Lower lobe of right lung (tissue), 2 donors: ENCODE results near the gene DCP1B. TPM values are rescaled to one million over a fixed set of nuclear protein-coding genes. Genes with fewer than 3 reads are reported as not detected.

Source experiments
- ATAC-seq, 2 donors: fragments of 200-7000 bp; cut with Tn5 transposase; one replicate each; pipeline ENCODE4 v1.9.1; 2020 to 2022; ENCODE audit warnings: mild to moderate bottlenecking in 2 of 2, moderate library complexity in 2 of 2
- DNase-seq: peaks from one replicate; pipeline ENCODE4 v3.0.0-alpha.2; 2020
- H3K27ac ChIP-seq: fragments of 200-600 bp; one replicate; pipeline ENCODE4 v1.8.0; 2022
- H3K27me3 ChIP-seq: fragments of 200-600 bp; one replicate; pipeline ENCODE4 v1.8.0; 2022; ENCODE audit warnings: low read depth
- H3K36me3 ChIP-seq: fragments of 200-600 bp; one replicate; pipeline ENCODE4 v1.8.0; 2022; ENCODE audit warnings: mild to moderate bottlenecking
- H3K4me1 ChIP-seq: fragments of 200-600 bp; one replicate; pipeline ENCODE4 v1.8.0; 2022
- H3K4me3 ChIP-seq: fragments of 200-600 bp; one replicate; pipeline ENCODE4 v1.8.0; 2022; ENCODE audit warnings: mild to moderate bottlenecking
- H3K9me3 ChIP-seq: fragments of 200-600 bp; one replicate; pipeline ENCODE4 v1.8.0; 2022
- intact Hi-C: fragments of 100-400 bp; cut with DNase I; formaldehyde crosslinking; loops from one replicate; pipeline ENCODE4 v1.11.0; 2022
- total RNA-seq: library from RNA; stranded (reverse); fragmentation: NEBNext Ultra II Directional; extraction: Animal tissue kit (Norgen Biotek cat#: 25700); gene quantifications from one replicate; pipeline ENCODE4 v1.2.1, GENCODE V29; 2021
- TF ChIP-seq, protein P1 (sequence below): fragments of 200-600 bp; IDR thresholded peaks from one replicate; pipeline ENCODE4 v1.8.0; 2022; ENCODE audit warnings: antibody characterized with exemption, mild to moderate bottlenecking
- donor health status: DM: no; HTN: yes; CAD: no; lungs with severe emphysema.

DCP1B gene
- total RNA-seq, 1 donor from 2014 or later, result 12.4 TPM

DNA sequence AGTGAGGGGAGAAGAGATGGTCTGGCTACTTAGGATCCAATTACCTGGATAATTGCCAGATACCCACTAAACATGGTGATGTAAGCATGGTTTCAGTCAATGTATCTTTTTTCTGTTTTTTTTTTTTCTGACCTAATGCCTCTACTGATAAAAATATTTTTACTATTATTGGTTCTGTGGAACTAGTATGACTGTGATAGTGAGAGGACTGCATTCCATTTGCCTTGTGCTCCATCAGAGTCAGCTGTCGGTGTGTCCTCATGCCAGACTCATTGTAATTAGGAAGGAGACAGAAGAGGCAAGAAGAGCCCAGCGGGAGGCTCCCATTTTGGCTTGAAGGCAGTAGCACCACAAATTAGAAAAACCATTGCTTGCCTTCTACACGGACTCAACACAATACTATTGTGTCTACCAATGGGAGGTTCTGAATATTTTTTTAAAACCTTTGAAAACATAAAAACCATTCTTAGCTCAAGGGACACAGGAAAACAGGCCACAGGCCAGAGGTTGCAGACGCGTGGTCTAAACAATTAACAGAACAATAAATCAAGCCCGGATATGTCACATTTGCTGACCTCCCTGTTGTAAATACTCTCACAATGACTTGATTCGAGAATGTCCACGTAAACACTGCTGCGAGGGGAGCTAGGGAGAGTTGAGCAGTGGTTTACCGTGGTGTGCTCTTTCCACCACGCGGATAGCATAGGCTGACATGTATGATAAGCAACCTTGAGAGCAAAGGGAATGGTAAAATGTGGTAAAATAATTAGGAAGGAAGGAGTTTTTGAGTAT is 13.5 kb upstream of the DCP1B start:
- peaks cover 27% of the 10 kb centered on the region for H3K4me1 ChIP-seq
- H3K27me3 ChIP-seq, result no peaks in the 10 kb centered on the region
- DNase-seq (no peak), ATAC-seq (no peak)
- no peak overlapping the region for H3K4me3 ChIP-seq
- H3K27ac ChIP-seq, result no peak overlapping the region
- no peaks in the 10 kb centered on the region for H3K9me3 ChIP-seq
- intact Hi-C loops, result no loop called here
- TF ChIP-seq, protein P1, sequence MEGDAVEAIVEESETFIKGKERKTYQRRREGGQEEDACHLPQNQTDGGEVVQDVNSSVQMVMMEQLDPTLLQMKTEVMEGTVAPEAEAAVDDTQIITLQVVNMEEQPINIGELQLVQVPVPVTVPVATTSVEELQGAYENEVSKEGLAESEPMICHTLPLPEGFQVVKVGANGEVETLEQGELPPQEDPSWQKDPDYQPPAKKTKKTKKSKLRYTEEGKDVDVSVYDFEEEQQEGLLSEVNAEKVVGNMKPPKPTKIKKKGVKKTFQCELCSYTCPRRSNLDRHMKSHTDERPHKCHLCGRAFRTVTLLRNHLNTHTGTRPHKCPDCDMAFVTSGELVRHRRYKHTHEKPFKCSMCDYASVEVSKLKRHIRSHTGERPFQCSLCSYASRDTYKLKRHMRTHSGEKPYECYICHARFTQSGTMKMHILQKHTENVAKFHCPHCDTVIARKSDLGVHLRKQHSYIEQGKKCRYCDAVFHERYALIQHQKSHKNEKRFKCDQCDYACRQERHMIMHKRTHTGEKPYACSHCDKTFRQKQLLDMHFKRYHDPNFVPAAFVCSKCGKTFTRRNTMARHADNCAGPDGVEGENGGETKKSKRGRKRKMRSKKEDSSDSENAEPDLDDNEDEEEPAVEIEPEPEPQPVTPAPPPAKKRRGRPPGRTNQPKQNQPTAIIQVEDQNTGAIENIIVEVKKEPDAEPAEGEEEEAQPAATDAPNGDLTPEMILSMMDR, result no peak
- no peaks in the 10 kb centered on the region for H3K36me3 ChIP-seq

DNA sequence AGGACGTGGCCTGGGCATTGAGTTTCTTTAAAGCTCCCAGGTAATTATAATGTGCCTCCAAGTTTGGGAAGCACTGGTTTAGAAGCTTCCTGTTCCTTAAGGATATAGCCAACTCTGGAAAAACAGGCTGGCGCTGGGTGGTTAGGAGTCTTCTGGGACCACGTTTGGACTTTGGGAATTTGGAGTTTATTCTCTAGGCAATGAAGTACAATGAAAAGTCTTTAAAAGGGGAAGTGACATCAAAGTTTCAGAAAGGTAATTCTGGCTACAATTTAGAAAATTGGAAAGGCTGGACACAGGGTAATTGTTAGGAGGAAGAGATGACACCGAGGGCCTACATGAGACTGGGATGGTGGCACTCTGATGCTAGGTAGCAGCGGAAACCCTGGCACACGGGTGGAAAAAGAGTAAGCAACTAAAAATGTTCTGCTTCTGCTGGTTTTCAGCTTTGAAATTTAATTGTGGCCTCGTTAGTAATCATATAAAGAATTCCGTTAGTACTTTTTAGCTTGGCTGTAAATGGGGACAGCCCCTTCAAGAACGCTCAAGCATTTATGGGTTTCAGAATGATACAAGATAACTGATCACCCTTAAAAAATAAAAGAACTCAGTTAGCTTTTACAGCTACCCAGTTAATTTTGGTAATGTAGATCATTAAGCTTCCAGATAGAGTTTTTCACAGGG is 12.7 kb upstream of the DCP1B start:
- ATAC-seq, result no peak

DNA sequence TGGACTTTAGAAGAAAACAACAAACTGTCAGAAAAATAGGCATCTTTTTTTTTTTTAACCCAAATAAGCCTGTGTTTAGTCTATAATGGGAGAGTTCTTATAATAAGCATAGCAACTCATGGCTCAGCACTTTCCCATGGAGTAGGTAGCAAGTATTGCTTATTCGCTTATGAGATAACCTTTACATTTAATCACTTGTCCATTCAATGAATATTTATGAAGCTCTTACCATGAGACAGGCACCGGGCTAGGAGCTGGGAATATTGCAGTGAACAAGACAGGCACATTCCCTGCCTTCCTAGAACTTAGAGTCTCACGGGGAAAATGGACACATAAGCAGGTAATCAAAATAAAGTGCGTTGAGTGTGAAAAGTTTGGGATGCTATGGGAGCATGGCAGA is 10.0 kb upstream of the DCP1B start:
- TF ChIP-seq, protein P1, result peak; percentile 1
- no peak overlapping the region for H3K4me3 ChIP-seq
- H3K36me3 ChIP-seq, result no peaks in the 10 kb centered on the region
- intact Hi-C loops, result no loop called here
- peak overlapping the region; percentile 62 for H3K27ac ChIP-seq
- DNase-seq (no peak), ATAC-seq (no peak)
- no peaks in the 10 kb centered on the region for H3K9me3 ChIP-seq
- H3K4me1 ChIP-seq, result peaks cover 27% of the 10 kb centered on the region
- H3K27me3 ChIP-seq, result no peaks in the 10 kb centered on the region

More for the DNA sequence above, 12.7 kb upstream of the DCP1B start:
- H3K36me3 ChIP-seq, result no peaks in the 10 kb centered on the region
- TF ChIP-seq, protein P1, result no peak
- no peaks in the 10 kb centered on the region for H3K27me3 ChIP-seq
- no peak overlapping the region for H3K27ac ChIP-seq
- H3K9me3 ChIP-seq, result no peaks in the 10 kb centered on the region
- no peak overlapping the region for H3K4me3 ChIP-seq
- intact Hi-C loops, result no loop called here
- peaks cover 27% of the 10 kb centered on the region for H3K4me1 ChIP-seq
- DNase-seq, result no peak

DNA sequence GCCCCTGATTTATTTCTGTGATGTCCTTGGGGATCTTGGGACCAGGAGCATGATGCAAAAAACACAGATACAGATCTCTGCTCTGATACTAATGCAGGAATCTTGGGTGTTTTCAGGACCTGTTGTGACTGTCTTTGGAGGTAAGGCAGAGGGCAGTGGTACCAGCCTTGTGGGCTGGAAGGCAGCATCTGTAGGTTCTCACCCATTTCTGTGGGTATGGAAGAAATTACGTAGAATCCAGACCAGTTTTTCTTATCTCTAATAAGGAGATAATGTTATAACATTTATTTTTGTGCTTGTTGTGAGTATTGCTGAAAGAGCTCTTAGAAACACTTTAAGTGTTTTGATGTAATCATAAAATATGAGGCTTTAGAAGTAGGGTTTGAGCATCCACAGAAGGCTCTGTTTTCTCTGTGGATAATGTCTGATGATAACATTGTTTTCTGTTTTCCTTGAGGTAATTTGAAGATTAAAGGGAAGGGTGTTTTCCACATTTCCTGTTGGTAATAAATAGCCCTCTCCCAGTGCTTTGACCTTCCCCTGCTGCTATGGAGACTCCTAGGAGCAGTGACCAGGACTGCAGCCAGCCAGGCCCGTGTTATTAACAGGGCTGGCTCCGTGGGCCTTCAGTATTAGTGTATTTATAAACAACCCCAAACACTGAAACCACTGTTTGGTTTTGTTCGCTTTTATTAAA is 9.4 kb upstream of the DCP1B start:
- H3K4me1 ChIP-seq, result peaks cover 27% of the 10 kb centered on the region
- intact Hi-C loops, result no loop called here
- no peak for DNase-seq
- no peaks in the 10 kb centered on the region for H3K9me3 ChIP-seq
- no peak overlapping the region for H3K4me3 ChIP-seq
- TF ChIP-seq, protein P1, result peak; percentile 10
- H3K27ac ChIP-seq, result peak overlapping the region; percentile 62
- peak in 1 of 2 donors; percentile 52 for ATAC-seq
- no peaks in the 10 kb centered on the region for H3K27me3 ChIP-seq
- no peaks in the 10 kb centered on the region for H3K36me3 ChIP-seq

DNA sequence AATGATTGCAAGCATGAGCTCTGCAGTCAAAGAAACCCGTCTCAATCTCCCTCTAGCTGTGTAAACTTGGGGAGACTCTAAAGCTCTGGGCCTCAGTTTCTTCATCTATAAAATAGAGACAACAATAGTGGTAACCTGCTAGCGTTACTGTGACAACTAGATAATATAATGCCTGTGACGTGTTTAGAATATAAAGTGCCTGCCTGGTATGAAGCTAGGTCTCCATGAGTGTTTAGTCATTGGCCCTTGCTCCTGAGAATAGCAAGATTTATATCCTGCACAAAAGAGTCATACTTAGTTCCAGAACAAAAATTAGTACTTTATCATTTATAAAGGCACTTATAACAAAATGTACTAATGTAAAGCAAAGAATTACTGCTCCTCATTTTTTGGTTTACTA is 8.8 kb upstream of the DCP1B start:
- intact Hi-C loops, result no loop called here
- H3K4me3 ChIP-seq, result no peak overlapping the region
- no peaks in the 10 kb centered on the region for H3K27me3 ChIP-seq
- TF ChIP-seq, protein P1, result no peak
- no peak for ATAC-seq
- no peak for DNase-seq
- peaks cover 23% of the 10 kb centered on the region for H3K4me1 ChIP-seq
- H3K9me3 ChIP-seq, result no peaks in the 10 kb centered on the region
- no peaks in the 10 kb centered on the region for H3K36me3 ChIP-seq
- H3K27ac ChIP-seq, result peak overlapping the region; percentile 62
